Mammary epithelial cell (primary cell): ENCODE results near the gene PNKD.

Source experiments
- CTCF ChIP-seq, 2 donors: IDR thresholded peaks in 1 of 2; conservative IDR thresholded peaks in 1 of 2; 2 replicates each; pipeline ENCODE4 v1.5.1; 2011 to 2012; ENCODE audit warnings: inconsistent platforms in 2 of 2, low read length in 2 of 2, mild to moderate bottlenecking in 2 of 2, control low read depth in 1 of 2, low read depth in 1 of 2; ENCODE audit not compliant: insufficient read depth in 1 of 2; ENCODE audit errors: extremely low read depth in 1 of 2
- EZH2 ChIP-seq: IDR thresholded peaks from 2 replicates; pipeline ENCODE4 v1.6.1; 2012; ENCODE audit warnings: low read length, inconsistent platforms, borderline replicate concordance

DNA sequence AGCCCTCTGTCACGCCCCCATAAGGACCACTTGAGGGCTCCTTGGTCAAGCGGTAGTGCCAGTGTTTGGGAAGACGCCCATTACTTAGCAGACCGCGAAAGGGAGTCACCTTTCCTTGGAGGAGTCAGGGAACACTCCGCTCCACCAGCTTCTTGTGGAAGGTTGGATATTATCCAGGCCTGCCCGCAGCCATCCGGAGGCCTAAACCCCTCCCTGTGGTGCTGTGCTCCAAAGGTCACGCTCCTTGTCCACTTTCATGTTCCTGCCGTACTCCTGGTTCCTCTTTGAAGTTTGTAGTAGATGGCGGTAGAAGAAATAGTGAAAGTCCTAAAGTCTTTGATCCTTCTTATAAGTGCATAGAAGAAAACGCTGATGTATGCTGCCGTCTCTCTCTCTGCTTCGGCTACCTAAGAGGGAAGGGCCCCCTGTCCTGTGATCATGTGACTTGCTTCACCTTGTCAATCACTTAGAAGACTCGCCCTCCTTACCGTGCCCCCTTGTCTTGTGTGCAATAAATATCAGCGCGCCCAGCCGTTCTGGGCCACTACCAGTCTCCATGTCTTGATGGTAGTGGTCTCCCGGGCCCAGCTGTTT, 84.6 kb downstream of the PNKD start:
- TF ChIP-seq CTCF (conservative IDR thresholded peaks at IDR 0.05 in 1 of 2, IDR thresholded peaks at IDR 0.05 in 1 of 2; ENCODE audit: extremely low read depth in 1 of 2, insufficient read depth in 1 of 2, low read depth in 1 of 2, low read length in 2 of 2) = no peak
- no peak for TF ChIP-seq EZH2
